A549 (cell line): ENCODE data around the gene TIMP1. TPM values are rescaled to one million over a fixed set of nuclear protein-coding genes. Genes with fewer than 3 reads are reported as not detected.

Experiments
- ATAC-seq, 2 experiments: fragments of 200-7000 bp in 1 of 2; fragments of >200 bp in 1 of 2; cut with Nextera tagmentation in 1 of 2; cut with Tn5 transposase in 1 of 2; 3 replicates each; pipeline versions ENCODE4 v1.8.0 to v1.9.1; 2018 to 2020; ENCODE audit warnings: mild to moderate bottlenecking in 1 of 2, moderate library complexity in 1 of 2
- CTCF ChIA-PET: fragments of 300-600 bp; sonication (Branson Sonifier 250); formaldehyde crosslinking; extraction: SDS; loops from one replicate; lab custom pipeline; 2021; ENCODE audit warnings: antibody characterized with exemption, inconsistent platforms; lab: Yijun Ruan, JAX
- POLR2A ChIA-PET: fragments of 350-600 bp; formaldehyde crosslinking; extraction: SDS; loops from one replicate; lab custom pipeline; 2021; ENCODE audit warnings: antibody characterized with exemption, inconsistent platforms; lab: Yijun Ruan, JAX
- DNase-seq, 2 experiments: peaks; one replicate each; pipeline versions ENCODE4 v3.0.0 to v3.0.0-alpha.2; 2011 to 2016; ENCODE audit warnings: low read depth in 1 of 2, low spot score in 1 of 2
- FAIRE-seq: peaks from 2 replicates; lab custom pipeline; 2011; peaks lifted over from hg19 to GRCh38; lab: Jason Lieb, UNC
- H3K27ac ChIP-seq, 2 experiments: fragments of >200 bp; sonication (Bioruptor Twin); formaldehyde crosslinking; 3 replicates each; pipeline ENCODE4 v1.5.1; 2016 to 2017
- H3K4me1 ChIP-seq: fragments of >200 bp; sonication (Bioruptor Twin); formaldehyde crosslinking; 3 replicates; pipeline ENCODE4 v1.6.1; 2016
- H3K4me2 ChIP-seq: fragments of >200 bp; sonication (Bioruptor Twin); formaldehyde crosslinking; 3 replicates; pipeline ENCODE4 v1.6.1; 2016
- H3K4me3 ChIP-seq: fragments of >200 bp; sonication (Bioruptor Twin); formaldehyde crosslinking; 3 replicates; pipeline ENCODE4 v1.5.1; 2016
- H3K9me3 ChIP-seq: fragments of >200 bp; sonication (Bioruptor Twin); formaldehyde crosslinking; 3 replicates; pipeline ENCODE4 v1.6.1; 2016
- CBX2 ChIP-seq: fragments of 200-600 bp; sonication (generic); IDR thresholded peaks from 2 replicates; pipeline ENCODE4 v1.6.1; 2016; ENCODE audit warnings: low read depth, mild to moderate bottlenecking, borderline replicate concordance
- CBX8 ChIP-seq: fragments of 200-600 bp; sonication (generic); IDR thresholded peaks from 2 replicates; pipeline ENCODE4 v1.6.1; 2016
- CHD2 ChIP-seq: fragments of 150-350 bp; IDR thresholded peaks from 2 replicates; pipeline ENCODE4 v1.6.1; 2014; ENCODE audit warnings: low read length; ENCODE audit not compliant: partially characterized antibody
- EHF ChIP-seq: fragments of 250-450 bp; sonication (Bioruptor Pico); IDR thresholded peaks from 2 replicates; pipeline ENCODE4 v1.5.0; 2020; ENCODE audit warnings: mild to moderate bottlenecking
- EHMT2 ChIP-seq: fragments of 200-600 bp; sonication (generic); IDR thresholded peaks from 2 replicates; pipeline ENCODE4 v1.6.1; 2016; ENCODE audit warnings: antibody characterized with exemption, low read depth, mild to moderate bottlenecking, moderate library complexity
- FOSB ChIP-seq: fragments of 250-450 bp; sonication (Bioruptor Pico); IDR thresholded peaks from 2 replicates; pipeline ENCODE4 v1.5.0; 2020; ENCODE audit warnings: mild to moderate bottlenecking, moderate library complexity
- FOXS1 ChIP-seq: fragments of 250-450 bp; sonication (Bioruptor Pico); IDR thresholded peaks from 2 replicates; pipeline ENCODE4 v1.5.0; 2020; ENCODE audit warnings: mild to moderate bottlenecking, moderate library complexity
- HES2 ChIP-seq: fragments of >200 bp; sonication (Bioruptor Twin); formaldehyde crosslinking; IDR thresholded peaks from 2 replicates; pipeline ENCODE4 v1.6.1; 2016
- HEYL ChIP-seq: fragments of 250-450 bp; sonication (Bioruptor Pico); IDR thresholded peaks from 2 replicates; pipeline ENCODE4 v1.8.0; 2021; ENCODE audit warnings: mild to moderate bottlenecking, moderate library complexity
- HMGXB4 ChIP-seq: fragments of 250-450 bp; sonication (Bioruptor Pico); IDR thresholded peaks from 2 replicates; pipeline ENCODE4 v1.5.0; 2021; ENCODE audit warnings: mild to moderate bottlenecking, moderate library complexity, borderline replicate concordance
- MAZ ChIP-seq: fragments of 150-350 bp; IDR thresholded peaks from 2 replicates; pipeline ENCODE4 v1.6.1; 2014; ENCODE audit warnings: antibody characterized with exemption, low read depth, low read length, borderline replicate concordance
- NFE2L2 ChIP-seq: fragments of 150-350 bp; conservative IDR thresholded peaks from 2 replicates; pipeline ENCODE4 v1.6.1; 2014; ENCODE audit warnings: low read length
- POLR2A ChIP-seq: IDR thresholded peaks from 2 replicates; pipeline ENCODE4 v1.6.1; 2012; ENCODE audit warnings: mild to moderate bottlenecking, low read length
- POLR2AphosphoS2 ChIP-seq: conservative IDR thresholded peaks from 2 replicates; pipeline ENCODE4 v1.6.1; 2012; ENCODE audit warnings: low read length, improper control_type of control experiment, inconsistent platforms
- RAD21 ChIP-seq, 2 experiments: fragments of >200 bp in 1 of 2; sonication (Bioruptor Twin) in 1 of 2; formaldehyde crosslinking in 1 of 2; IDR thresholded peaks in 1 of 2; conservative IDR thresholded peaks in 1 of 2; 2 replicates in 1 of 2; 3 replicates in 1 of 2; pipeline ENCODE4 v1.6.1; 2012 to 2018; ENCODE audit warnings: inconsistent platforms in 1 of 2
- RNF2 ChIP-seq: fragments of 200-600 bp; sonication (generic); IDR thresholded peaks from 2 replicates; pipeline ENCODE4 v1.6.1; 2016; ENCODE audit warnings: low read depth, mild to moderate bottlenecking, antibody characterized with exemption, moderate library complexity, borderline replicate concordance
- TFCP2L1 ChIP-seq: fragments of 250-450 bp; sonication (Bioruptor Pico); IDR thresholded peaks from 2 replicates; pipeline ENCODE4 v1.5.0; 2021; ENCODE audit warnings: mild to moderate bottlenecking
- ZFP36 ChIP-seq: fragments of 450-650 bp; IDR thresholded peaks from 2 replicates; pipeline ENCODE4 v1.6.1; 2014; ENCODE audit warnings: borderline replicate concordance; ENCODE audit not compliant: partially characterized antibody
- ZNF302 ChIP-seq: fragments of 250-450 bp; sonication (Bioruptor Pico); IDR thresholded peaks from 2 replicates; pipeline ENCODE4 v1.9.0; 2021; ENCODE audit warnings: inconsistent platforms, mild to moderate bottlenecking, moderate library complexity
- ZSCAN20 ChIP-seq: fragments of 250-450 bp; sonication (Bioruptor Pico); IDR thresholded peaks from 2 replicates; pipeline ENCODE4 v1.8.0; 2022; ENCODE audit warnings: mild to moderate bottlenecking, moderate library complexity
- WGBS: methylation state at CpG from one replicate; pipeline ENCODE4 v1.1.6; 2017; ENCODE audit errors: missing lambda C conversion rate; 5-methylcytosine and 5-hydroxymethylcytosine counted together
- polyA plus RNA-seq, 4 experiments: library from polyadenylated mRNA; depleted of rRNA in 3 of 4; stranded (reverse); fragments of >200 nt; fragmentation: RNase III in 1 of 4; extraction: RNeasy Plus Mini Kit Qiagen cat#74134 plus additional on column Dnase treatment in 1 of 4; gene quantifications; 2 replicates in 3 of 4; 3 replicates in 1 of 4; pipeline ENCODE4 v1.2.3, GENCODE V29; 2011 to 2017
- TF ChIP-seq, protein P1 (sequence below): fragments of >200 bp; sonication (Bioruptor Twin); formaldehyde crosslinking; IDR thresholded peaks from 3 replicates; pipeline ENCODE4 v1.5.1; 2016

TIMP1 gene
- polyA plus RNA-seq, 2 of the 4 experiments (the other 2 are of a cell fraction): 83.2 to 144 TPM

DNA sequence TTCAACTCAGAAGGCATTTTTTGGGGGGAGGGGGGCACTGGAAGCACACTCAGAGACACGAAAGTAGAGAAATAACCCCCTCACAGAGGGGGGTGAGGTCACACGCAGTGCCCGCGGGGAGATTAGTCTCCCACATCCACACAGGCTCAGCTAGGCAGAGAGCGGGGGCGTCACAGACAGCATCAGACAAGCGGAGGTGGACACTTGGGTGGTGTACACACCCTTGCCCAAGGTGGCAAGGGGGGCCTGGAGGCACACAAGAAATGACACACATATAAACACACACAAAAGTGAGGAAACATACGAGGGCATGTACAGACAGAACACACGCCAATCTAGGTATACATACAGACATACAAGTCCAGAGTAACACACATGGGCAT, 38.1 kb downstream of the TIMP1 start:
- Histone ChIP-seq H3K9me3 (no peaks in the 10 kb centered on the region), H3K4me3 (no peak overlapping the region), H3K4me2 (peak overlapping the region; percentile 70), H3K4me1 (no peaks in the 10 kb centered on the region)
- ChIA-PET POLR2A (no interaction called here), CTCF (interaction anchor here (1.3 kb wide), 1 partner anchor 8 kb away, joined by 3 read pairs; no protein-coding TSS in a partner anchor)
- DNase-seq: no peak
- no peak for FAIRE-seq
- ATAC-seq: no peak
- TF ChIP-seq RNF2: no peak
- no peak for TF ChIP-seq ZNF302 (CRISPR knock-in tag)
- TF ChIP-seq FOSB (CRISPR knock-in tag): no peak
- TF ChIP-seq ZSCAN20 (CRISPR knock-in tag): no peak
- no peak for TF ChIP-seq TFCP2L1 (CRISPR knock-in tag)
- no peak for TF ChIP-seq HES2
- TF ChIP-seq RAD21 (conservative IDR thresholded peaks at IDR 0.05 in 1 of 2, IDR thresholded peaks at IDR 0.05 in 1 of 2): no peak
- TF ChIP-seq, protein P1, sequence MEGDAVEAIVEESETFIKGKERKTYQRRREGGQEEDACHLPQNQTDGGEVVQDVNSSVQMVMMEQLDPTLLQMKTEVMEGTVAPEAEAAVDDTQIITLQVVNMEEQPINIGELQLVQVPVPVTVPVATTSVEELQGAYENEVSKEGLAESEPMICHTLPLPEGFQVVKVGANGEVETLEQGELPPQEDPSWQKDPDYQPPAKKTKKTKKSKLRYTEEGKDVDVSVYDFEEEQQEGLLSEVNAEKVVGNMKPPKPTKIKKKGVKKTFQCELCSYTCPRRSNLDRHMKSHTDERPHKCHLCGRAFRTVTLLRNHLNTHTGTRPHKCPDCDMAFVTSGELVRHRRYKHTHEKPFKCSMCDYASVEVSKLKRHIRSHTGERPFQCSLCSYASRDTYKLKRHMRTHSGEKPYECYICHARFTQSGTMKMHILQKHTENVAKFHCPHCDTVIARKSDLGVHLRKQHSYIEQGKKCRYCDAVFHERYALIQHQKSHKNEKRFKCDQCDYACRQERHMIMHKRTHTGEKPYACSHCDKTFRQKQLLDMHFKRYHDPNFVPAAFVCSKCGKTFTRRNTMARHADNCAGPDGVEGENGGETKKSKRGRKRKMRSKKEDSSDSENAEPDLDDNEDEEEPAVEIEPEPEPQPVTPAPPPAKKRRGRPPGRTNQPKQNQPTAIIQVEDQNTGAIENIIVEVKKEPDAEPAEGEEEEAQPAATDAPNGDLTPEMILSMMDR: no peak
- no peak for TF ChIP-seq ZFP36
- TF ChIP-seq EHMT2: no peak
- no peak for TF ChIP-seq EHF (CRISPR knock-in tag)
- TF ChIP-seq POLR2A: no peak
- TF ChIP-seq, all 56 proteins: peak for 0
- 38% methylated on average over 4 of the region's 9 CpGs for WGBS
- no peak overlapping the region for H3K27ac ChIP-seq

- ChIA-PET CTCF (no interaction called here), POLR2A (no interaction called here)
- Histone ChIP-seq H3K9me3 (no peaks in the 10 kb centered on the region), H3K27ac (no peak overlapping the region), H3K4me2 (no peak overlapping the region), H3K4me1 (no peaks in the 10 kb centered on the region), H3K4me3 (no peak overlapping the region)
- TF ChIP-seq CBX8 (no peak), CHD2 (no peak), POLR2AphosphoS2 (no peak), FOXS1 (CRISPR knock-in tag) (no peak), CBX2 (no peak), HMGXB4 (no peak), NFE2L2 (no peak), EHF (CRISPR knock-in tag) (no peak), HEYL (CRISPR knock-in tag) (no peak), POLR2A (no peak), MAZ (no peak), RAD21 (conservative IDR thresholded peaks at IDR 0.05 in 1 of 2, IDR thresholded peaks at IDR 0.05 in 1 of 2) (no peak)
- TF ChIP-seq, protein P1: no peak
- FAIRE-seq: no peak
- no peak for ATAC-seq
- no peak for DNase-seq
- WGBS: 50% methylated on average over 6 of the region's 6 CpGs
Observed at GRCh38 chrX:47621851-47622250, 39.6 kb downstream of the TIMP1 start.
